Right renal cortex interstitium (tissue), 3 donors: ENCODE measurements around the gene LY86. TPM values are rescaled to one million over a fixed set of nuclear protein-coding genes. Genes with fewer than 3 reads are reported as not detected.
"Not testable (repeated sequence)": the region's sequence is repeated elsewhere in the genome, so short reads cannot be mapped to it uniquely, and the experiment has no call there.

Experiments
- DNase-seq, 3 donors: peaks; one replicate each; pipeline ENCODE4 v3.0.0-alpha.2; 2013; ENCODE audit warnings: low read depth in 3 of 3, low spot score in 2 of 3
- polyA plus RNA-seq, 3 donors: library from polyadenylated mRNA; unstranded; fragments of 120-200 nt; gene quantifications; one replicate each; pipeline ENCODE4 v1.2.1, GENCODE V29; 2013; ENCODE audit not compliant: insufficient read length in 3 of 3

Gene LY86
- polyA plus RNA-seq, 3 donors = 1.8 to 2.2 (median 2.2) TPM

DNA sequence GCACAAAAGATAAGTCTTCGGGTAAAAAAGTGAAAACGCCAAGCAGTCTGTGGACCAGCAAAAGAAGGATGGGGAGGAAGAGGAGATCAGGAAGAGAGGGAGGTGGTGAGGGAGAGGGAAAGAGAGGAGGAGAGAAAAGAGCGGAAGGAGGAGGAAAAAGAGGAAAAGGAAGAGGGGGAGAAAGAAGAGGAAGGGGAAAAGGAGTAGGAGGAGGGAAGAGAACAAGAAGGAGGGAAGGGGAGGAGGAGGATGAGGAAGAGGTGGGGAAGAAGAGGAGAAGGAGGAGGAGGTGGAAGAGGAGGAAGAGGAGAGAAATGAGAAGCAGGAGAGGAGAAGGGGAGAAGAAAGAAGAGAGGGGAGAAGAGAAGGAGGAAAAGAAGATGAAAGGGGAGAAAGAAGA, 6.5 kb downstream of the LY86 start:
- DNase-seq = no peak

- DNase-seq = no peak
Observed at GRCh38 chr6:6595952-6596351, 7.4 kb downstream of the LY86 start.

- DNase-seq = no peak
Observed at GRCh38 chr6:6596529-6597328, 8.2 kb downstream of the LY86 start.

DNA sequence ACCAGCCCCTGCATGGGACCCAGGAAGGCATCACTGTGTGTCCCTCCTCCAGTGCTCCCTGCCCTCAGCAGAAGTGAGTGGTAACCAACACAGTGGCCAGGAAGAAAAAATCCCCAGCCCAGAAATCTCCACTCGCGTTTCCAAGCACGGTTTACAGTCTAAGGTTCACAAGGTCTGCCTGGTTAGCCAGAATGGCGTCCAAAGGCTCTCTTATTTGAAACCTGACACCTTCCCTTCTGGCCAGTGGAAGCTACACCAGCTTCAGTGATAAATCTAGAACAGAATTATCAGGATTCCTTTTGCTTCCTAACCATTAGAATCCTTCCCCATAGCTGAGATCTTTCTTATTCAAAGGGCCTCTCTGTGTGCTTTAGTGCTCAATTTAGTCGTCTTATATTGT, 9.2 kb downstream of the LY86 start:
- DNase-seq = no peak

- DNase-seq = no peak
Observed at GRCh38 chr6:6599468-6599873, 11.0 kb downstream of the LY86 start.

GRCh38 chr6:6600875-6601274, 12.4 kb downstream of the LY86 start:
- no peak for DNase-seq

DNA sequence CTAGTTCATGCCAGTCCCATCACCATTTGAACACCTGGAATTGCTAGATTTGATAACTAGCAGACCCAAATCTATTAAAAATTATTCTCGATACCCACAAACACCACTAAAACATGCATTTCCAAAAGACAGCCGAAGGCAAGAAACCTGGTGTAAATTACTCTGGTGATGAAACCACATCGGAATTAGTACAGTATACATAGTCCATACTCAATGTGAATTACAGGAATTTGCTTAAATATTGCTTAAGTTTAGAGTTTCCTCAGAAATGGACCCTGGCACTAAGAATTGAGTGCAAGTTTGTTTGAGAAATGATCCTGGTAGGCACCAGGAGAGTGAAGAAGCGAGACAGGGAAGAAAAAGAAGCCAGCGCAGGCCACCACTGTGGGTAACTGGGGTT, 13.7 kb downstream of the LY86 start:
- DNase-seq = no peak

GRCh38 chr6:6603317-6603716, 14.8 kb downstream of the LY86 start:
- DNase-seq = no peak

DNA sequence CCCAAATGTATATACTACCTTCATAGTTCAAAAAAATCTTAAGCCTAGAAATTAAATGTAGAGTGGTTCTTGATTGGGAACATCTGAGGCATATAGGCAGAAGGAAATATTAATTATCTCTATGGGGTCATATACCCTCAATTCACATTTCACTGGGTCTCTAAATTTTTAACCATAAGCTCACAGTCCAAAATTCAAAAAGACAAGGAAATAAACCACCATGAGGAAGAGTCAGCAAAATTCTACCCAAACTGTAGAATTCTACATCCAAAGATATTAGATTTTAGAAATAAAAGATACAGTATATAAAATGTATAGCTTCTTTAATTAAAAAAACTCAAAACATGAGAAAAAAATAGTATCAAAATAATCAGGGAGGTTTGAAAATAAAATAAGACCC, 15.5 kb downstream of the LY86 start:
- DNase-seq = no peak

- no peak for DNase-seq
Observed at GRCh38 chr6:6604566-6604965, 16.0 kb downstream of the LY86 start.

- no peak for DNase-seq
Observed at GRCh38 chr6:6605873-6606272, 17.4 kb downstream of the LY86 start.

DNA sequence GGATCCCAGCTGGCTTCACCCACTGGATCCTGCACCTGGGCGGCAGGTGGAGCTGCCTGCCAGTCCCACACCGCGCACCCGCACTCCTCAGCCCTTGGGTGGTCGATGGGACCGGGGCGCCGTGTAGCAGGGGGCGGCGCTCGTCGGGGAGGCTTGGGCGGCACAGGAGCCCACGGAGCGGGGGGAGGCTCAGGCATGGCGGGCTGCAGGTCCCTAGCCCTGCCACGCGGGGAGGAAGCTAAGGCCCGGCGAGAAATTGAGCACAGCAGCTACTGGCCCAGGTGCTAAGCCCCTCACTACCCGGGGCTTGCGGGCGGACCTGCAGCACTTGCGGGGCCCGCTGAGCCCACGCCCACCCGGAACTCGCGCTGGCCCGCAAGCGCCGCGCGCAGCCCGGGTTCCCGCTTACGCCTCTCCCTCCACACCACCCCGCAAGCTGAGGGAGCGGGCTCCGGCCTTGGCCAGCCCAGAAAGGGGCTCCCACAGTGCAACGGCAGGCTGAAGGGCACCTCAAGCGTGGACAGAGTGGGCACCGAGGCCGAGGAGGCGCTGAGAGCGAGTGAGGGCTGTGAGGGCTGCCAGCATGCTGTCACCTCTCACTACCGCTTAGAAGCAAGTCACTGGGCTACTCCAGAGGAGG, 18.0 kb downstream of the LY86 start:
- not testable (repeated sequence) for DNase-seq

DNA sequence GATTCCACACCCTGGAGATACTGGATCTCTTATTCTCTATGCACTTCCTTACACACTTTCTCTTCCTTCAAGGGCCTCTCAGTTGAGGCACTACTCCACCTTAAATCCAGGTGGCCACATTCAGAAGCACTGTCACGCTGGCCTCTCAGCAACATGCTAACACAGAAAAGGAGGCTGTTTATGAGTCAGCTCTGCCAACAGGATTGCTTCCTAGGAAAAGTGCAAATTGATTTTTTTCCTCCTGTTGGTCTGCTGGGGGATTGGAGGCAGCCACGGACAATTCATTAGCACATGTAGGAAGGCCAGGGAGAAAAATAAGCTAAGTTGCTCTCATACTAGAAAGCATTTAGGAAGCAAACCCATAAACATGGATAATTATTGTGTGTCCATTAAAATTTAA, 20.9 kb downstream of the LY86 start:
- DNase-seq = no peak

DNA sequence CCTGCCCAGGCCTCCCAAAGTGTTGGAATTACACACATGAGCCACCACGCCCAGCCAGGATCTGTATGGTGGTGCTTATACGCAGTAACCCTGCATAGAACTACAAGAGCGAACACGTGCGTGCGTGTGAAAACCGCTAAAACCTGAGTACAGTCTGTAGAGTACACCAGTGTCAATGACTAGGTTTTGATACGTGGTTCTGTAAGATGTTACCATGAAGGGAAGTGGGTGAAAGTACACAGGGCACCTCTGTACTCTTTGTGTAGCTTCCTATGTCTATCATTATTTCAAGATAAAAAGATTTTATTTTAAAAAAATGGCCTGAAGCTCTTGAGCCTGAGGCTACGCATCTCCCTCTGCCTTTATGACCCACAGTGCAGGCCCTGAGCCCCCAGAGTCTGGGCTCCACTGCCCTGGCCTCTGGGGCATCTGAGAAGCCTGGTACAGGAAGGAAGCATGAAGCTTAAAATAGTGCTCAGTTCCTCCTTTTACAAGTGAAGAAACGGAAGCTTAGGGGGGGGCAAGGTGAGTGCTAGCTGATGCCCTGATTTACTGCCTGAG, 21.6 kb downstream of the LY86 start:
- no peak for DNase-seq

DNA sequence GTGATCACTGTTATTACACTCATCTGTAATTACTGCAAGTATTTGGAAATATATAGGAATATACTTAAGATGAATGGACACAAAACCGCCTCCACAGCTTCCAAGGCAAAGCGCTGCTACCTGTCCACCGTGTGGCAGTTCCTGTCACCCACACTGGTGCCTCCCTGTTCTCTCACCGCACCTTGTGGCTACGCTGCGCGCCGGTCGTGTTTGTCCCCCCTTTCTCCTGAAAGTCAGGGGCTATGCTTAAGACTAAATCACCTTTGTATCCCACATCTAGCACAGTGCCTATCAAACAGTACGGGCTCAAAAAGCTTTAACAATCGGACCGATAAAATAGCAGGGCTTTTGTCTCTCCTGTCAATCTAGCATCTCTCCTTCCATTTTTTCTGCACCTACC, 23.0 kb downstream of the LY86 start:
- DNase-seq = no peak

- DNase-seq = no peak
Observed at GRCh38 chr6:6612308-6612707, 23.8 kb downstream of the LY86 start.

DNA sequence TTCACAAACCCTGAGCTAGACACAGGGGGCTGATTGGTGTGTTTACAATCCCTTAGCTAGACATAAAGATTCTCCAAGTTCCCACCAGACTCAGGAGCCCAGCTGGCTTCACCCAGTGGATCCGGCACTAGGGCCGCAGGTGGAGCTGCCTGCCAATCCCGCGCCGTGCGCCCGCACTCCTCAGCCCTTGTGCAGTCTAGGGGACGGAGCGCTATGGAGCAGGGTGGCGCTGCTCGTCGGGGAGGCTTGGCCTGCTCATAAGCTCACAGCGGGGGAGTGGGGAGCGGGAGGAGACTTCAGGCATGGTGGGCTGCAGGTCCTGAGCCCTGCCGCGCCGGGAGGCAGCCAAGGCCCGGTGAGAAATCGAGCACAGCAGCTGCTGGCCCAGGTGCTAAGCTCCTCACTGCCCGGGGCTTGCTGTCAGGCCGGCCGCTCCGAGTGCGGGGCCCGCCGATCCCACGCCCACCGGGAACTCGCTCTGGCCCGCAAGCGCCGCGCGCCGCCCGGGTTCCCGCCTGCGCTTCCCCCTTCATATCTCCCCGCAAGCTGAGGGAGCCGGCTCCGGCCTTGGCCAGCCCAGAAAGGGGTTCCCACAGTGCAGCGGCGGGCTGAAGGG, 24.7 kb downstream of the LY86 start:
- DNase-seq = not testable (repeated sequence)

GRCh38 chr6:6614096-6614982, 25.8 kb downstream of the LY86 start:
- no peak for DNase-seq

DNA sequence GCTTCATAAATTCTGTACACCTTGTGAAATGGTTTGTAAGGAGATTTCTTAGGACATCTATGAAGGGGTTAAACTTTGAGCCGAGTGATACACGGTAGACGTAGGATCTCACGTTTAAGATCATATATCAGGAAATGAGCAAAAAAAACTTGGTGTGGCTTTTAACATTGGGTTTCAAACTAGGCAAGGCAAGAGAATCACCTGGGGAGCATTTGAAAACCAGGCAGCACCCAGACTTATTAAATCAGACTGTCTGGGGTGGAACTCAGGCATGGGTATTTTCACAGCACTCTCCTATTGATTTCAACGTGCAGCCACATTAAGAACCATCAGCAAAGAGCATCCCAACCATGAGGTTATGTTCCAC, 26.4 kb downstream of the LY86 start:
- DNase-seq = no peak

DNA sequence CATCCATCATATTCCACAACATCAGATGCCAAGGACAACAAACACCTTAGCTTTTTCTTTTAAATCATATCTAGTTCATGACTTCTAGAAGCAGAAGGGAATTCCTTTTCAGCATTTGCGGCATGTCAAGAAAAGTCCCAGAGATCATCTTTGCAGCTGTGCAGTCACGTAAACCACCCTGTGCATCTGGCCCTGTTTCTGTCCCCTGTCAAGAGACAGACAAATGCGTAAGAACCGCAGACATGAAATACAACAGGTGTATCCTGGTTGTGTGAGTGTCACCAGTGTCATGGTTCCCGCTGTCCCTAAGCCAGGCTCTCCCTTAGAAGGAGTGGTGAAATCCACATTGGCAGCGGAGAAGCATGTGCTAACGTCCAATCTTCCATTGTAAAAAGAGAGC, 28.1 kb downstream of the LY86 start:
- no peak for DNase-seq
